ENCODE data around the gene TRIM28. TPM values are rescaled to one million over a fixed set of nuclear protein-coding genes. Genes with fewer than 3 reads are reported as not detected.

The TRIM28 gene
- total RNA-seq, 2 experiments from 2014 or later = 488 to 571 TPM

DNA sequence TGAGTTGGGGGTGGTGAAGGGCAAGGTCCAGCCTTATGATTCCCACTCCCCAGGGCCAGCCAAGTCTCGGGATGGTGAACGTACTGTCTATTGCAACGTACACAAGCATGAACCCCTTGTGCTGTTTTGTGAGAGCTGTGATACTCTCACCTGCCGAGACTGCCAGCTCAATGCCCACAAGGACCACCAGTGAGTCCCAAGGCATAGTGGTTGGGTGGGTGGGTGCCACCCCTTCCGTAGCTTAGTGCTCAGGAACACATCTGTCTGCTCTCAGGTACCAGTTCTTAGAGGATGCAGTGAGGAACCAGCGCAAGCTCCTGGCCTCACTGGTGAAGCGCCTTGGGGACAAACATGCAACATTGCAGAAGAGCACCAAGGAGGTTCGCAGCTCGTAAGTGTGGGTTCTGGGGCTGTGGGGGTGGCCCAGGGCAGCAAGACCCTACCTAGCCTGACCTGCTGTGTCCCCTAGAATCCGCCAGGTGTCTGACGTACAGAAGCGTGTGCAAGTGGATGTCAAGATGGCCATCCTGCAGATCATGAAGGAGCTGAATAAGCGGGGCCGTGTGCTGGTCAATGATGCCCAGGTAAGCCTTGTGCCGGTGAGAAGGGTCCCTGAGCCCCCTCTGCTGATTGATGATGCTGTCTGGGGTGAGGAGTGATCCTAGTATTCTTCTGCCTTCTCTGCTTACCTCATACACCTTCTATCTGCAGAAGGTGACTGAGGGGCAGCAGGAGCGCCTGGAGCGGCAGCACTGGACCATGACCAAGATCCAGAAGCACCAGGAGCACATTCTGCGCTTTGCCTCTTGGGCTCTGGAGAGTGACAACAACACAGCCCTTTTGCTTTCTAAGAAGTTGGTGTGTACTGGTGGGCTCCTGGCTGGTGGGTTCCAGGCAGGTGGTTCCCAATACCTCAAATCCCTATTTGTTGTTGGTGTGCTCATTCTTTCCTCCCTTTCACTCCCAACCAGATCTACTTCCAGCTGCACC, 3.8 kb downstream of the TRIM28 start:
- peaks cover 40% of the 10 kb centered on the region for H3K4me1 Mint-ChIP-seq
- peaks cover 2% of the 10 kb centered on the region for H3K27me3 Mint-ChIP-seq
- no peaks in the 10 kb centered on the region for H3K9me3 Mint-ChIP-seq (ENCODE audit: low read depth)
- DNase-seq (no peak), ATAC-seq (no peak)
- no peak overlapping the region for H3K4me3 Mint-ChIP-seq
- peaks cover 60% of the 10 kb centered on the region for H3K36me3 Mint-ChIP-seq
- CTCF ChIA-PET = interaction anchor here (0.8 to 1.7 kb wide), 2 partner anchors 12 to 28 kb away, joined by 3 to 5 read pairs; partner anchors contain the start of gene ZBTB45
- peak overlapping the region; percentile 49 for H3K27ac Mint-ChIP-seq

- Mint-ChIP-seq H3K27ac (no peak overlapping the region), H3K4me1 (peaks cover 43% of the 10 kb centered on the region), H3K4me3 (no peak overlapping the region), H3K36me3 (peaks cover 66% of the 10 kb centered on the region), H3K9me3 (ENCODE audit: low read depth) (no peaks in the 10 kb centered on the region), H3K27me3 (no peaks in the 10 kb centered on the region)
- CTCF ChIA-PET = interaction anchor here (0.6 kb wide), 1 partner anchor 31 kb away, joined by 4 read pairs; no protein-coding TSS in a partner anchor
- ATAC-seq = no peak
- DNase-seq = no peak
Measured at GRCh38 chr19:58548859-58549663, 5.2 kb downstream of the TRIM28 start.

- Mint-ChIP-seq H3K4me1 (peaks cover 48% of the 10 kb centered on the region), H3K9me3 (ENCODE audit: low read depth) (no peaks in the 10 kb centered on the region), H3K4me3 (no peak overlapping the region), H3K36me3 (peaks cover 69% of the 10 kb centered on the region), H3K27me3 (no peaks in the 10 kb centered on the region), H3K27ac (no peak overlapping the region)
- no peak for ATAC-seq
- CTCF ChIA-PET = no interaction called here
- no peak for DNase-seq
Measured at GRCh38 chr19:58549664-58550361, 5.9 kb downstream of the TRIM28 start.

GRCh38 chr19:58550362-58551122, 6.7 kb downstream of the TRIM28 start:
- no peak for DNase-seq
- no peaks in the 10 kb centered on the region for H3K9me3 Mint-ChIP-seq (ENCODE audit: low read depth)
- CTCF ChIA-PET = no interaction called here
- no peaks in the 10 kb centered on the region for H3K27me3 Mint-ChIP-seq
- peaks cover 52% of the 10 kb centered on the region for H3K4me1 Mint-ChIP-seq
- no peak for ATAC-seq
- peaks cover 69% of the 10 kb centered on the region for H3K36me3 Mint-ChIP-seq
- H3K4me3 Mint-ChIP-seq = no peak overlapping the region
- H3K27ac Mint-ChIP-seq = no peak overlapping the region

GRCh38 chr19:58551123-58551497, 7.2 kb downstream of the TRIM28 start:
- no peak overlapping the region for H3K27ac Mint-ChIP-seq
- no peaks in the 10 kb centered on the region for H3K27me3 Mint-ChIP-seq
- H3K4me3 Mint-ChIP-seq = no peak overlapping the region
- no peak for ATAC-seq
- H3K4me1 Mint-ChIP-seq = peaks cover 50% of the 10 kb centered on the region
- H3K36me3 Mint-ChIP-seq = peaks cover 64% of the 10 kb centered on the region
- H3K9me3 Mint-ChIP-seq (ENCODE audit: low read depth) = no peaks in the 10 kb centered on the region
- DNase-seq = no peak
- CTCF ChIA-PET = no interaction called here

- no peak overlapping the region for H3K4me3 Mint-ChIP-seq
Measured at GRCh38 chr19:58551577-58552471, 8.0 kb downstream of the TRIM28 start.

DNA sequence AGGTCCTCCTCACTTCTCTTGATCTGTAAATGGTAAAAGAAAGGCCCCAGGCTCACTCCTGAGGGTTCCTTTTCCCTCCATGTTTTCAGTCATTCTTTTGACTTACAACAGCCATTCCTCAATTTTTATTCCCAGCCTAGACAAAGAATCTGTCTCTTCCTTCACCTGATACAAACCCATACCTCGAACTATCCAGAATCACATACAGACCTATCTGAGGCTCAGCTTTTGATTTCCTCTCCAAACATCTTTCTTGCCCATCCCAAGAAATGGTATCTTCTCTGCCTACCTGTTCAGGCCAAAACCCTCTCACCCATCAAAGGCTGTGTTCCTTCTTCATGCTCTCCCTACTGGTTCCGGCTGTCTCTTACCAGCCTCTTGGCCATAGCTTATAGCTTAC, 8.8 kb downstream of the TRIM28 start:
- Mint-ChIP-seq H3K4me1 (peaks cover 49% of the 10 kb centered on the region), H3K27me3 (no peaks in the 10 kb centered on the region), H3K4me3 (no peak overlapping the region), H3K27ac (peak overlapping the region; percentile 13), H3K36me3 (peaks cover 62% of the 10 kb centered on the region), H3K9me3 (ENCODE audit: low read depth) (no peaks in the 10 kb centered on the region)
- CTCF ChIA-PET = interaction anchor here (1.1 to 4.2 kb wide), 3 partner anchors 8 to 39 kb away, joined by 3 to 39 read pairs (median 4); partner anchors contain the start of gene ZBTB45
- ATAC-seq (no peak), DNase-seq (no peak)

More at GRCh38 chr19:58551577-58552471, 8.0 kb downstream of the TRIM28 start:
- Mint-ChIP-seq H3K36me3 (peaks cover 61% of the 10 kb centered on the region), H3K27ac (no peak overlapping the region), H3K9me3 (ENCODE audit: low read depth) (no peaks in the 10 kb centered on the region), H3K27me3 (no peaks in the 10 kb centered on the region), H3K4me1 (peaks cover 50% of the 10 kb centered on the region)
- ATAC-seq (no peak), DNase-seq (no peak)
- CTCF ChIA-PET = interaction anchor here (1.5 to 4.2 kb wide), 2 partner anchors 32 to 38 kb away, joined by 3 to 39 read pairs; partner anchors contain the start of gene ZBTB45

DNA sequence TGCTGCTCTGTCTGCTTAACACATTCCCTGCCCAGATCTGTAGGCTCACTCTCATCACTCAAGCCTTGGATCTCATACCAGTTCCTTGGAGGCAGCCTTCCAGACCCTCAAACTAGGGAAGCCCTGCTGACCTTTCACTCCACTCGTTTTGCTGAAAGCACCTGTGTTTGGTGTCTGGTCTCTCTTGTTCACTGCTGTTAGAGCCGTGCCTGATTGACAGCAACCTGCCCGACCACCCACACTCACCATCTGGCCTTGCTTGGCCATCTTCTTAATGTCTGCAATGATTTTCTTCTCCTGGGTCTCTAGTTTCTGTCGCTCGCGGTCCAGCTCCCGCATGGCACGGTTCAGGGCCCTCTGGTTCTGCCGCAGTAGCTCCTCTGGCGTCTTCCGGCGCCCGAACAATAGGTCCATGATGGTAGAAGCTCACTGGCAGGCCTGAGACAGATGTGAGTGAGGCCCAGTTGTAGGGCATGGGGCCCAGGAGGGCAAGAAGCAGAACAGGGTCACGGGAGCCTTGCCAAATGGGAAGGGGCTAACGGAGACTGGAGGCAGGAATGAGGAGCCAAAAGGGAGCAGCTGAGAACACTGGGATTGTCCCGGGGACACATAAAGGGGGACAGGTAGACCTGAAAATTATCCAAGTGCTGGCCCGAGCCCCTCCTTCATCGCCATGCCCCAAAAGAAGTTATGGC, 10.1 kb downstream of the TRIM28 start:
- peaks cover 49% of the 10 kb centered on the region for H3K4me1 Mint-ChIP-seq
- no peaks in the 10 kb centered on the region for H3K9me3 Mint-ChIP-seq (ENCODE audit: low read depth)
- ATAC-seq = no peak
- peaks cover 56% of the 10 kb centered on the region for H3K36me3 Mint-ChIP-seq
- no peak for DNase-seq
- no peaks in the 10 kb centered on the region for H3K27me3 Mint-ChIP-seq
- CTCF ChIA-PET = interaction anchor here (1.1 to 4.2 kb wide), 6 partner anchors 9 to 40 kb away, joined by 3 to 39 read pairs (median 6); partner anchors contain the start of gene ZBTB45
- peak overlapping the region; percentile 86 for H3K4me3 Mint-ChIP-seq
- H3K27ac Mint-ChIP-seq = peak overlapping the region; percentile 94

DNA sequence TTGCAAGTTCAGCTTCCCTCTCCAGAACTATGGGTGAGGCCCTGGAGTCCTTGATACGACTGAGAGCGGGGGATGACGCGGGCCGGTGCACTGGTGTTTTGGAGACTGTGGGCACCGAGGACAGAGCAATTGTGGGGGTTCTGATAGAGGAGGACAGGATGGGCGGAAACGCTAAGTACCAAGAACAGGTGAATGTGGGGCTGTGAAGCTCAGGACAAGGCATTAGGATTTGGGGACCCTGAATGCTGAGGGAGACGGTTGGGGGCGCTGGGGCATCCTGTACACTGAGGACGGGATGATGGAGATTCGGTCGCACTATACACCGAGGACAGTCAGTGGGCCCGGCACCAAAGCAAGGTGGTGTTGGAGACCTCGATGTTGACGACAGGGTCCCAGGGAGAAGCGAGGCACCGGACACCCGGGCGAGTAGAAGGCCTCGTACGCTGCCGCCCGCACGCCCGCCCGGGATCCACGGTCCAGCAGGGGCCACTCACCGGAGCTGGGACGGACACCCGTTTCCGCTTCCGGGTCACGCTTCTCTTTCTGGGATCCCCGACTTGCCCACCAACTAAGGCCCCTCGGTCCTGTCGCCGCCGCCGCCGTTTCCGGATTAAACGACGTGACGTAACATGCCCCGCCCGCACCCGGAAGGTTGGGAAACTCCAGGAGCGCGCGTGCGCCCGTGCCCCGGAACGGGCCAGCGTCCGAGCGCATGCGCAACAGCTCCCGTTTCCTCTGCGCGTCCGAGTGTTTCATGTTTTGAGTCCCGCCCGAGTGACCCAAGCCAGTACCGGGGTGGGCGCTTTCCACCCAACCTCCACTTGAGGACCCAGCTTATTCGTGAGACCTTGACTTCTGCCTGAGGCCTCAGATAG, 10.9 kb downstream of the TRIM28 start, which contains the start of gene CHMP2A:
Gene CHMP2A (minus strand): TSS at position 612 of the 875 bp plus-strand sequence. CDS start 893 bp downstream, outside the sequence.
- Mint-ChIP-seq H3K9me3 (ENCODE audit: low read depth) (no peaks in the 10 kb centered on the region), H3K4me3 (peak within 1 kb of the TSS; percentile 86), H3K36me3 (peaks cover 52% of the 10 kb centered on the region), H3K4me1 (peaks cover 56% of the 10 kb centered on the region), H3K27ac (peak within 1 kb of the TSS; percentile 96), H3K27me3 (no peaks in the 10 kb centered on the region)
- peak; percentile 99 for DNase-seq
- CTCF ChIA-PET = interaction anchor here (1.1 to 4.2 kb wide), 7 partner anchors 10 to 88 kb away, joined by 3 to 39 read pairs (median 8); partner anchors contain the start of genes TRIM28, ZBTB45 and ZNF324
- ATAC-seq = peak; percentile 45

DNA sequence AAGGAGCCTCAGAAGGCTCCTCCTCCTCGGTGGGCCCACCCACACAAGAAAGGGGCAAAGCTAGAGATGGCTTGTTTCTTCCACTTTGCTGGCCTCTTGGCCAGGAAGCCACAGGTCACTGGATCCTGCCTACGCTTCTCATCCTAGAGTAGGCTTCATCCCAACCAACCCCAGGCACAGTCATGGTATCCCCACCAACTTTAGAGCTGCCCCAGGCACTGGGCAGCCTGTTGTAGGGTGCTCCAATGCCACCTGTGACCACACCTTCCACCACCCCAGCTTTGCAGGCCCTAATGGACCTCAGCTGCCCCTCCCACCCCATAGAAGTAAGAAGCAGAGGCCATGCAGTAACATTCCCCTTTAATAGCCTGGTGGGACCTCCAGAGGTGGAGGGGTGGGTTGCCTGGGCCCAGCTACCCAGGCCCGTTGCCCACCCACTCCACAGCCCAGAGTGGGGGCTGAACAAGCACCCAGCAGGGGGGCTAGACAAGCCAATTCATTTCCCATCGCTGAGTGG, 11.6 kb downstream of the TRIM28 start:
- CTCF ChIA-PET = interaction anchor here (1.1 to 4.2 kb wide), 7 partner anchors 11 to 89 kb away, joined by 3 to 39 read pairs (median 8); partner anchors contain the start of genes TRIM28, ZBTB45 and ZNF324
- Mint-ChIP-seq H3K27me3 (no peaks in the 10 kb centered on the region), H3K4me3 (peak overlapping the region; percentile 86), H3K4me1 (peaks cover 63% of the 10 kb centered on the region), H3K9me3 (ENCODE audit: low read depth) (no peaks in the 10 kb centered on the region), H3K36me3 (peaks cover 48% of the 10 kb centered on the region), H3K27ac (peak overlapping the region; percentile 94)
- peak; percentile 41 for DNase-seq
- ATAC-seq = no peak

Data from activated CD8-positive, alpha-beta memory T cell treated with anti-CD3 and anti-CD28 coated beads, Interleukin-2, amount 10 ng/mL, durations not matched to agents 7 days and 5 days (primary cell).